DMS 273 treated with DMSO at 0.1 percent for 48 hours (cell line): ENCODE data around the gene DMWD.

ENCODE experiments used
- DNase-seq: peaks from one replicate; lab custom pipeline; 2025; lab: John Stamatoyannopoulos, UW

The DMWD gene

GRCh38 chr19:45747513-45747912 is 45.1 kb downstream of the DMWD start:
- no peak for DNase-seq

- DNase-seq, result no peak
These were observed 45.8 kb downstream of the DMWD start for GRCh38 chr19:45746866-45747265.

- DNase-seq, result no peak
These were observed 47.0 kb downstream of the DMWD start for GRCh38 chr19:45745606-45746005.

- no peak for DNase-seq
These were observed 49.7 kb downstream of the DMWD start for GRCh38 chr19:45742969-45743368.

GRCh38 chr19:45739498-45740439 is 52.9 kb downstream of the DMWD start:
- DNase-seq, result no peak

GRCh38 chr19:45733160-45733810 is 59.4 kb downstream of the DMWD start, which contains the start of gene MEIOSIN:
Gene MEIOSIN, plus strand, starts transcription at chr19:45733439. Its CDS starts 1,938 bp downstream, at chr19:45735377.
- DNase-seq, result no peak
